Measurements from ENCODE around the gene OAS3.
A peak's percentile ranks its signal among the peaks of the same experiment; 100 is the strongest.
"Not testable (repeated sequence)": the region's sequence is repeated elsewhere in the genome, so short reads cannot be mapped to it uniquely, and the experiment has no call there.

Gene OAS3

DNA sequence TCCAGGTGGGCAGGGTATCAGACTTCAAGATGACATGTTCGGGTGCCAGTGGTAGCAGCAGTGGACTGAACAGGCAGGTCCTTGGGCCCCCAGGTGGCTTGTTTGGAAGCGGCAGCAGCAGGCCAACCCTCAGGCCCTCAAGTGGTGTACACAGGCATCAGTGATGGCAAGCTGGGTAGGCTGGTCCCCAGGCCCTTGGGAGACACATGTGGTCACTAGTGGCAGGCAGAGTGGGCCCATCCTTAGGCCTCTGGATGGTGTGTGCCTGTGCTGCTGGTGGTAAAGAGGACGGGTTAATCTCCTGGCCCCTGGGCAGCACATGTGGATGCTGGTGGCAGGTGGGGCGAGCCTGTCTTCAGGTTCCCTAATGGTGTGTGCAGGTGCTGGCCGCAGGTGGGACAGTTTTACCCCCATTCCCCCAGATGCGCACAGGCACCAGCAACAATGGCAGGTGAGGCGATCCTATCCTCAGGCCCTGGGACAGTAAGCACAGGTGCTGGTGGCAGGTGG, 48.1 kb downstream of the OAS3 start:
- DNase-seq: no peak

DNA sequence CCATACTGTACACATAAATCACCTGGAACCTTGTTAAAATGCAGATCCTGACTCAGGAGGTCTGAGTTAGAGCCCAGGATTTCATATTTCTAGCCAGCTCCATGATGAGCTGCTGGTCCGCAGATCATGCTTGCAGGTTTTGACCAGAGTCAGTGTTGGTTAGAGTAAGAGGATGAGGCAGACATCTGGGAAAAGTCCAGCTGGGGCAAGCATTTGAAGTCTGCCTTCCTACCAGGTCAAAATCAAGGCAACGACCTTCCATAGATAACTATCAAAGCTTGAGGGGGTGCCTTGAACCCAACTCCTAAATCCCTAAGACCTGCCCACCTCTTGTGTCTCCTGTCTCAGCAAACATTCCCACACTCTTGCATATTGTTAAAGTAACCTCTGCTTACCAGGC, 49.3 kb downstream of the OAS3 start:
- DNase-seq: no peak

GRCh38 chr12:112988224-112988623, 50.0 kb downstream of the OAS3 start:
- DNase-seq: no peak

DNA sequence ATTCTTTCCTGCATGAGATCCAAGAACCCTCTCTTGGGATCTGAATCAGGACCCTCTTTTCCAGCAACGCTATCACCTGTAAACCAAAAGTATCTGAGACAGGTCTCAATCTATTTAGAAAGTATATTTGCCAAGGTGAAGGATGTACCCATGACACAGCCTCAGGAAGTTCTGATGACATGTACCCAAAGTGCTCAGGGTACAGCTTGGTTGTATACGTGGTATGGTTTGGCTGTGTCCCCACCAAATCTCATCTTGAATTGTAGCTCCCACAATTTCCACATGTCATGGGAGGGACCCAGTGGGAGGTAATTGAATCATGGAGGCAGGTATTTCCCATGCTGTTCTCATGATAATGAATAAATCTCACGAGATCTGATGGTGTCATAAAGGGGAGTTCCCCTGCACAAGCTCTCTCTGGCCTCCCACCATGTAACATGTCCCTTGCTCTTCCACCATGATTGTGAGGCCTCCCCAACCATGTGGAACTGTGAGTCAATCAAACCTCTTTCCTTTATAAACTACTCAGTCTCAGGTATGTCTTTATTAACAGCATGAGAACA, 50.6 kb downstream of the OAS3 start:
- not testable (repeated sequence) for DNase-seq

DNA sequence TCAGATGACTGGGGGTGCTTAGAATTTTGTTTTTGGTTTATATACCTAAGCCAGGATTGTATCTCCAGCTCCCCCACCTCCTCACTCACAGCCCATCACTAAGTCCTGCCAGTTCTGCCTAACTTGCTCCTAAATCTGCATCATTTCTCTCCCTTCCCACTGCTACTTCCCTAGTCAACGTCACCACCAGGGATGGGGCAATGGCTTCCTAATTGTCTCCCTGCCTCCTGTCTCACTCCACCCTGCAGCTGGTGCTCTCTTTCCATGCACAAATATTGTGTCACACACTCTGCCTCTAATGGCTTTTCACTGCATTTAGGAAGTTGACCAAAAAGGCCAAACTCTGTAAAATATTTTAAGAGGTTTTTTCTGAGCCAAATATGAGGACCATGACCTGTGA, 51.5 kb downstream of the OAS3 start:
- DNase-seq: no peak

- peak; percentile 69 for DNase-seq
Observed at GRCh38 chr12:112992541-112993398, 54.5 kb downstream of the OAS3 start.

DNA sequence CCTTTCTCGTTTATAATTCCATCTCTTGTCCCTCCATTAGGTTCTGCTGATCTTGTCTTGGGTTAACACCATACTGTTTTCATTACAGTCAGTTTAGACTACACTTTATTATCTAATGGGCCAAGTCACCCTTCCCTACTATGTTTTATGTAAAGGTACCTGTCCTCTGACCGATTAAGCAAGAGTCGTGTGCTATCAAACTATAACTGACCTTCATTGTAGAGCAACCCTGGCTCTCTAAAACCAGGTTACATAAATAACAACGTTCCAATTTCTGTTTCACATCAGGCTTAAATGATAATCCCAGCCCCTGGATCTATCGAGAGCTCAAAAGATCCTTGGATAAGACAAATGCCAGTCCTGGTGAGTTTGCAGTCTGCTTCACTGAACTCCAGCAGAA, 56.7 kb downstream of the OAS3 start:
- no peak for DNase-seq

DNA sequence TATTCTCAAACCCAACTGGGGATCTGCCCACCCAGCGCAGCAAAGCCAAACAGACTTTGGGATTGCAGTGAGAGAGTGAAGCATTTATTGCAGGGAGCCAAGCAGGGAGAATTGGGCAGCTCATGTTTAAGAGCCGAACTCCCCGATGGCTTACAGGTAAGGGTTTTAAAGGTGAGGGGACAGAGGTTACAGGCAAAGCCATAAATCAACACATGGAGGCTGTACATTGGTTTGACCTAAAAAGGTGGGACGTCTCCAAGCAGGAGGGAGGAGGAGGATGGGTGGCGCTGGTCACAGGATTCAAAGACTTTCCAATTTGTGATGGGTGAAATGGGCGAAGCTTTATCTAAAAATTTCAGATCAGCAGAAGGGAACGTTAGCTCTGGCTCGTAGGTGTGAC, 58.2 kb downstream of the OAS3 start:
- DNase-seq: no peak

DNA sequence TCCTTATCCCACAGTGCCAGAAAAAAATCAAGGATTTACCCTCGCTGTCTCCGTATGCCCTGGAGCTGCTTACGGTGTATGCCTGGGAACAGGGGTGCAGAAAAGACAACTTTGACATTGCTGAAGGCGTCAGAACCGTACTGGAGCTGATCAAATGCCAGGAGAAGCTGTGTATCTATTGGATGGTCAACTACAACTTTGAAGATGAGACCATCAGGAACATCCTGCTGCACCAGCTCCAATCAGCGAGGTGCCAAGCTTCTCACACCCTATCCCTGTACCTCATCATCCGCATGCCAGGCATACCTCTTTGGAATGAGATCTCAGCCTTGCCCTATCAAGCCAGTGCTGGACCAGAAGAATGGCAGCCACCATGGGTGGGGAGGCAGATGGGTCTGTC, 59.2 kb downstream of the OAS3 start:
- no peak for DNase-seq

- no peak for DNase-seq
Observed at GRCh38 chr12:112998987-112999767, 60.9 kb downstream of the OAS3 start.

- DNase-seq: no peak
Observed at GRCh38 chr12:113000433-113000832, 62.2 kb downstream of the OAS3 start.

GRCh38 chr12:113002155-113002554, 63.9 kb downstream of the OAS3 start:
- DNase-seq: no peak

- no peak for DNase-seq
Observed at GRCh38 chr12:113002676-113003075, 64.4 kb downstream of the OAS3 start.

- no peak for DNase-seq
Observed at GRCh38 chr12:113003636-113004035, 65.4 kb downstream of the OAS3 start.

DNA sequence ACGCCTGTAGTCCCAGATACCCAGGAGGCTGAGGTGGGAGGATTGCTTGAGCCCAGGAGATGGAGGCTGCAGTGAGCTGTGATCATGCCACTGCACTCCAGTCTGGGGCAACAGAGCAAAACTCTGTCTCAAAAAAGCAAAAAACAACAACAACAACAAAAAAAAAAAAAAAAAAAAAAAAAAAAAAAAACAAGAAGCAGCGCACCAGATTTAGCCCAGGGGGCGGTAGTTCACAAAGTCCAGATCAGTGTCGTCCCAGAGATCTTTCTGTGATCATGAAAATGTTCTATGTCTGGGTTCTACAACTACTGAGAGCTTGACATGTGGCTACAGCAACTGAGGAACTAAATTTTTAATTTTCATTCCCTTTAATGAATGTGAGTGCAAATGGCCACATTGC, 67.5 kb downstream of the OAS3 start:
- DNase-seq: peak; percentile 28

DNA sequence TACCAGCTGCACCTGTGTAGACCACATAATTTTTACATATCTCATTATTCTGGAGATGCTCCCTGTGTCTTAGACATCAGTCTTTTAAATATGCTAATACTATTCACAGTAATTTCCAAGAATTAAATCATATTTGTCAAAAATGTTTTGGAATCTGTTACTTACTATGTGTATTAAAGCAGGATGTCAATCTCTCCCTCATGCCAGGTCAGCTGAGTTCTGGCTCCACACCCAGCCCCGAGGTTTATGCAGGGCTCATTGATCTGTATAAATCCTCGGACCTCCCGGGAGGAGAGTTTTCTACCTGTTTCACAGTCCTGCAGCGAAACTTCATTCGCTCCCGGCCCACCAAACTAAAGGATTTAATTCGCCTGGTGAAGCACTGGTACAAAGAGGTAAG, 67.9 kb downstream of the OAS3 start:
- DNase-seq: no peak

DNA sequence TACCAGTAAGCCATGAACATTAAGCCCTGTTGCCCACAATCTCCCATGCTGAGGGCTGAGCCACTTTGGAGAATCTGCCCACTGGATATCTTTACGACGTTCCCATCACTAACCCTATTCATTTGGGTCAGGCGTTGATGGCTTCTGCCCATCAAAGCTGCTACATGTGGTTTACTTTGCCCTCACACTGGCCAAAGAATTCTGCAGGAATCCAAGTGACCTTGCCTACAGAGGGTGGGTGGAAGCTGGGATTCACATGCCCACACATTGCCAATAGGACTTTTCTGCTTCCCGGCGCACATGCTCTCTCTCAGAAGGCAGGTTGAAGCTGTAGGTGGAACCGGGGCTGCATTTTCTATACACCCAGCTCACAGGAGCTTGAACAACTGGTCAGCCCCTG, 68.4 kb downstream of the OAS3 start:
- no peak for DNase-seq

GRCh38 chr12:113007166-113007565, 68.9 kb downstream of the OAS3 start:
- peak; percentile 76 for DNase-seq

GRCh38 chr12:113010701-113011100, 72.4 kb downstream of the OAS3 start:
- DNase-seq: no peak

GRCh38 chr12:113014565-113014964, 76.3 kb downstream of the OAS3 start:
- no peak for DNase-seq

DNA sequence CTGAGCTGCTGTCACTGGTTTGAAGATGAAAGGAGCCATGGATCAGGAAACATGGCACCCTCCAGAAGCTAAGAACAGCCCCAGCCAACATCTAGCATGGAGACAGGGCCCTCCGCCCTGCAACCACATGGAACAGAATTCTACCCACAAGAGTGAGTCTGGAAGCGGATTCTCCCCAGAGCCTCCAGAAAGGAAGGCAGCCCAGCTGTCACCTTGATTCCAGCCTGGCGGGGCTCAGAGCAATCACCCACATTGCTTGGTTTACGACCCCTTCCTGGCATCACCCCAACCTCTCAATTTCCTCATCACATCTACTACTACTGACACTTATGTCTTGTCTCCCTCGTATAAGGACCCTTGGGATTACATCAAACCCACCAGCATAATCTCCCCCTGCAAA, 78.5 kb downstream of the OAS3 start:
- no peak for DNase-seq

GRCh38 chr12:113019025-113019424, 80.8 kb downstream of the OAS3 start:
- peak; percentile 59 for DNase-seq

- DNase-seq: no peak
Observed at GRCh38 chr12:113021500-113021899, 83.2 kb downstream of the OAS3 start.
